Coronary artery (tissue), 2 donors: ENCODE data around the gene SH2D3C.

Experiments
- DNase-seq: peaks from one replicate; pipeline ENCODE4 v3.0.0-alpha.2; 2017; ENCODE audit warnings: low spot score
- H3K27ac ChIP-seq, 2 donors: fragments of 200-600 bp; sonication (generic); one replicate each; pipeline ENCODE4 v1.5.1; 2016 to 2019
- H3K4me3 ChIP-seq: fragments of 200-600 bp; sonication (generic); 2 replicates; pipeline ENCODE4 v1.5.1; 2016; ENCODE audit warnings: mild to moderate bottlenecking, moderate library complexity
- CTCF ChIP-seq: fragments of 200-600 bp; sonication (generic); IDR thresholded peaks from one replicate; pipeline ENCODE4 v1.5.1; 2019; ENCODE audit warnings: antibody characterized with exemption

SH2D3C gene

DNA sequence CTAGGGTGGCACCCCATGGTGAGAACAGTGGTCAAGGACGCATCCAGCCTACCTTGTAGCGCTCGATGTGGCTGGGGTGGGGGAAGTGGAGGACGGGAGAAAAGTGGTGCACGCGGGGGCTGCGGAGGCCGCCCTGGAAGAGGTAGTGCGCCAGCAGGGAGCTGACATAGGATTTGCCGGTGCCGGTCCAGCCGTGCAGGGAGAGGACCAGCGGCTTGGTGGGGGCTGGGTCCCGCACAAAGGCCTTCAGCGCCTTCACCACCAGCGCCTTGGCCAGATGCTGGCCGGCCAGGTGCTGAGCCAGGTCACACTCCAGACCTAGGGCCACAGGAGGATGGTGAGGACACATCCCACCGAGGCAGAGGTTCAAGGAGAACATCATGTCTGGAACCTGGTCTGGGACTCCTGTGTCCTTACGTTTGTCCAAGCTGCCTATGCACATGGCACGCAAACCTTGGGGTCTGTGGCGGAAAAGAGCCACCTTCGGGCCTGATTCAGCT is 44.2 kb downstream of the SH2D3C start:
- peak overlapping the region; percentile 79 for H3K4me3 ChIP-seq
- no peak for DNase-seq
- peak overlapping the region; percentile 96 to 97 for H3K27ac ChIP-seq
- TF ChIP-seq CTCF: no peak

- Histone ChIP-seq H3K27ac (no peak overlapping the region), H3K4me3 (no peak overlapping the region)
- DNase-seq: no peak
- no peak for TF ChIP-seq CTCF
Measured at GRCh38 chr9:127733614-127734013, 44.9 kb downstream of the SH2D3C start.

DNA sequence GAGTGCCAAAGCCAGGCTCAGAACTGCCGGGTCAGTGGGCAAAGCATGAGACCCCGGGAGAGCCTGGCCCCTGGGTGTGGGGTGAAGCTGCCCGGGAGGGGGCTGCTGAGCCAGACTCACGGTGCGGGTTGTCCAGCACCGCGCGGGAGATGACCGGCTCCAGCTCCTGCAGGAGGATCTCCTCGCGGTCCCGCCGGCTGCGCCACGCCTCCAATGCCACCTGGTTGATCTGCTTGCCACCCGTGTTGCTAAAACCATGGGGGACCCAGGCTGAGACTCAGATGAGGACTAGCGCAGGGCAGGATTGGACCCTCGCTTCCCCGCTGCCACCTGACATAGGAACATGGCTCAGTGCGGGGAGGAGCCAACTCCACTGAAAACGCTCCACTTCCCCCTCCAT is 46.0 kb downstream of the SH2D3C start:
- no peak for DNase-seq
- no peak for TF ChIP-seq CTCF

DNA sequence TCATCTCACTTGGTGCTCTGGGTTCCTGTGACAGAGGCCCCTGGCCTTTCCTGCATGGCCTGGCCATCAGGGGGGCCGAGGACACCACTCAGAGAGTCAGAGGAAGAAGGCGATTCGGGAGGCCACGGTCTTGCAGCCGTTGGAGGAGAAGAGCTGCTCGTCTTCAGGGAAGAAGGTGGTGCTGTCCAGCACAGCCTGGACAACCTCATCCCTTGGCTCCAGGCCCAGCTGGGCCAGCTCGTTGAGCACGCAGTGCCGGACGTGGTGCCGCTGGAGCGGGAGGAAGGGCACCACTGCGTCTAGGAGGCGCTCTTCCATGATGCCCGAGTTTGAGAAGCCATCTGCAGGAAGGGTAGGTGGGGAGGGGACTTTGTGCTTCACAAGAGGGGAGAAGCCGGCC is 46.5 kb downstream of the SH2D3C start:
- Histone ChIP-seq H3K27ac (no peak overlapping the region), H3K4me3 (no peak overlapping the region)
- DNase-seq: no peak
- no peak for TF ChIP-seq CTCF

More for the DNA sequence above, 46.0 kb downstream of the SH2D3C start:
- no peak overlapping the region for H3K4me3 ChIP-seq
- no peak overlapping the region for H3K27ac ChIP-seq

DNA sequence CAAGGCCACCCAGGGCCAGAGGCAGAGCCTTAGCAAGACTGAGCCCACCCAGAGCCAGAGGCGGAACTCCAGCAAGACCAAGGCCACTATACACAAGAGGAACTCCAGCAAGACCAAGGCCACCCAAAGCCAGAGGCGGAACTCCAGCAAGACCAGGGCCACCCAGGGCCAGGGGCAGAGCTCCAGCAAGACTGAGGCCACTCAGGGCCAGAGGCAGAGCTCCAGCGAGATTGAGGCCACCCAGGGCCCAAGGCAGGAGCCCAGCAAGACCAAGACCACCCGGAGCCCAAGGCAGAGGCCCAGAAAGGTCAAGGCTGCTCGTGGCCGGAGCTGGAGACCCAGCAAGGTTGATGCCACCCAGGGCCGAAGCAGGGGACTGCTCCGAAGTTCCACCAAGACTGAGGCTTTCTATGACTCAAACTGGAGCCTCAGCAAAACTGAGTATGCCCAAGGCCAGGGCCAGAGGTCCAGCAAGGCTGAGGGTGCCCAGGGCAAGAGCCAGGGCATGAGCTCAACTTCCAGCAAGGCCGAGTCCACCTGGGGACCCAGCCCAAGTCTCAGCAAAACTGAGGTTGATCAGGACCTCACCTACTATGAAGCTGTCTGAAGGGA is 47.6 kb downstream of the SH2D3C start:
- H3K4me3 ChIP-seq: no peak overlapping the region
- TF ChIP-seq CTCF: no peak
- DNase-seq: no peak
- no peak overlapping the region for H3K27ac ChIP-seq

- no peak for TF ChIP-seq CTCF
- no peak for DNase-seq
- H3K27ac ChIP-seq: no peak overlapping the region
- no peak overlapping the region for H3K4me3 ChIP-seq
Measured at GRCh38 chr9:127730262-127730661, 48.2 kb downstream of the SH2D3C start.

DNA sequence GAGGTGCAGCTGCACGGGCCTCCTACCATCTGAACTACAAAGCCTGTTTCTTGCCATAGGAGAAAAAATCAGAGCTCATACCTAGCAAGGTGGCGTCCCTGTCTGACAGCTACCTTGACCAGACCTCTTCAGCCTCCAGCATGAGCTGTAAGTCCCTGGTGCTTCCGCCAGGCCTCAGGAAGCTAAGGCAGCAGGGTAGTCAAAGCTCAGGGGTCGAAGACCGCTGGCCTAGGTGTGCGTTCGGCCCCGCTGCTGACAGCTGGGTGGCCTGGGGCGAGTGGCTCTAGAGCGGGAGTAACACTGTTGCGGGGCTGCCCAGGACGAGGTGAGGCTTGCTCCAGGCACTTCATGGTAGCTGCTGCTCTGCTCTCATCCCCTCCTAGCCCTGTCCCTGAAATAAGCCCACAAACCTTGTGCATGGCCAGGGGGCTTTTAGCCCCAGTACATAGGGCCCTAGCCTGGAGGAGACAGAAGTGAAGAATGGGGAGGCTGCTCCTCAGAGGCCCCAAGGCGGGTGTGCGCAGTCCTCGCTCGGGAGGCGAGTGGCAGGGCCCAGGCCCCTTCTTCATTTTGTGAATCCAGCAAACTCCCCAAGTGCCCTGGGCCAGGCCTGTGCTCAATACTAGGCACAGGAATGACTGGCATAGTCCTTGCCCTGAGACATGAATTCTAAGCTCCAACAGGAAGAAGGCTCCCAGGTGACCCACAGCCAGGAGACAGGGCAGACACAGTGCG is 48.8 kb downstream of the SH2D3C start:
- no peak overlapping the region for H3K27ac ChIP-seq
- H3K4me3 ChIP-seq: no peak overlapping the region
- TF ChIP-seq CTCF: no peak
- no peak for DNase-seq
